ENCODE data around the gene MRPL54. TPM values are rescaled to one million over a fixed set of nuclear protein-coding genes. Genes with fewer than 3 reads are reported as not detected.

The MRPL54 gene
- polyA plus RNA-seq, 2 of the 4 experiments (the other 2 are of a cell fraction) = 30.8 to 47.5 TPM

GRCh38 chr19:3792114-3792513, 29.6 kb downstream of the MRPL54 start:
- Histone ChIP-seq H3K9me3 (peaks cover 11% of the 10 kb centered on the region; the same call in 1 of the 3 replicates), H3K4me1 (no peaks in the 10 kb centered on the region), H3K27ac (no peak overlapping the region), H3K4me3 (no peak overlapping the region), H3K4me2 (no peak overlapping the region)
- 44% methylated on average over 3 of the region's 3 CpGs for whole genome bisulfite sequencing (ENCODE audit: missing lambda C conversion rate)
- FAIRE-seq (no peak), DNase-seq (ENCODE audit: low read depth in 1 of 2, low spot score in 1 of 2) (no peak), ATAC-seq (no peak)
- ChIA-PET CTCF (interaction anchor here (0.6 kb wide), 1 partner anchor 33 kb away, joined by 4 read pairs; no protein-coding TSS in a partner anchor), POLR2A (no interaction called here)
- TF ChIP-seq HOXA7 (CRISPR knock-in tag; IDR thresholded peaks at IDR 0.05) = no peak
- no peak for TF ChIP-seq KDM1A (IDR thresholded peaks at IDR 0.05; ENCODE audit: low read depth)
- no peak for TF ChIP-seq CHD4 (IDR thresholded peaks at IDR 0.05; ENCODE audit: borderline replicate concordance)
- TF ChIP-seq, protein P1, sequence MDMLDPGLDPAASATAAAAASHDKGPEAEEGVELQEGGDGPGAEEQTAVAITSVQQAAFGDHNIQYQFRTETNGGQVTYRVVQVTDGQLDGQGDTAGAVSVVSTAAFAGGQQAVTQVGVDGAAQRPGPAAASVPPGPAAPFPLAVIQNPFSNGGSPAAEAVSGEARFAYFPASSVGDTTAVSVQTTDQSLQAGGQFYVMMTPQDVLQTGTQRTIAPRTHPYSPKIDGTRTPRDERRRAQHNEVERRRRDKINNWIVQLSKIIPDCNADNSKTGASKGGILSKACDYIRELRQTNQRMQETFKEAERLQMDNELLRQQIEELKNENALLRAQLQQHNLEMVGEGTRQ (IDR thresholded peaks at IDR 0.05) = no peak
- no peak for TF ChIP-seq KDM5A (IDR thresholded peaks at IDR 0.05)

DNA sequence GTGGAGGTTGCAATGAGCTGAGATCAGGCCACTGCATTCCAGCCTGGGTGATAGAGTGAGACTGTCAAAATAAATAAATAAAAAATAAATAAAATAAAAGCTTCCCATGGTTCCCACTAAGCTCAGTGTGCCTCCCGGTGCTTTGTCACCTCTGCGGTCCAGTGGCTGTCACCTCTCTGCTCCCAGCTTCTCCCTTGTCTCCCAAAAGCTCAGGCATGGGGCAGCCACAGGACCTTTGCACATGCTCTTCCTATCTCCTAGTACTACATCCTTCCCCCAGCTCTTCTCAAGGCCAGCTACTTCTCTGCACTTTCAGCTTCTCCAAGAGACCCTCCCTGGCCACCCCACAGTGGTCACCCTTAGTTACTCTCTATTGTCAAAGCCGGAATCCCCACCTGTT, 31.3 kb downstream of the MRPL54 start:
- ChIA-PET CTCF (interaction anchor here (0.6 to 1.5 kb wide), 3 partner anchors 15 to 88 kb away, joined by 3 to 5 read pairs (median 4); no protein-coding TSS in a partner anchor), POLR2A (no interaction called here)
- Histone ChIP-seq H3K27ac (no peak overlapping the region), H3K4me1 (no peaks in the 10 kb centered on the region), H3K4me3 (no peak overlapping the region), H3K4me2 (no peak overlapping the region), H3K9me3 (peaks cover 16% of the 10 kb centered on the region; the same call in 2 of the 3 replicates)
- no peak for TF ChIP-seq EHMT2 (IDR thresholded peaks at IDR 0.05; ENCODE audit: low read depth)
- no peak for TF ChIP-seq FOSL2 (IDR thresholded peaks at IDR 0.05)
- no peak for TF ChIP-seq FOSL2 (CRISPR knock-in tag; IDR thresholded peaks at IDR 0.05)
- TF ChIP-seq JUN (IDR thresholded peaks at IDR 0.05) = no peak
- TF ChIP-seq, protein P2, sequence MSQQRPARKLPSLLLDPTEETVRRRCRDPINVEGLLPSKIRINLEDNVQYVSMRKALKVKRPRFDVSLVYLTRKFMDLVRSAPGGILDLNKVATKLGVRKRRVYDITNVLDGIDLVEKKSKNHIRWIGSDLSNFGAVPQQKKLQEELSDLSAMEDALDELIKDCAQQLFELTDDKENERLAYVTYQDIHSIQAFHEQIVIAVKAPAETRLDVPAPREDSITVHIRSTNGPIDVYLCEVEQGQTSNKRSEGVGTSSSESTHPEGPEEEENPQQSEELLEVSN (IDR thresholded peaks at IDR 0.05; ENCODE audit: borderline replicate concordance, low read depth) = no peak
- TF ChIP-seq, protein P3, sequence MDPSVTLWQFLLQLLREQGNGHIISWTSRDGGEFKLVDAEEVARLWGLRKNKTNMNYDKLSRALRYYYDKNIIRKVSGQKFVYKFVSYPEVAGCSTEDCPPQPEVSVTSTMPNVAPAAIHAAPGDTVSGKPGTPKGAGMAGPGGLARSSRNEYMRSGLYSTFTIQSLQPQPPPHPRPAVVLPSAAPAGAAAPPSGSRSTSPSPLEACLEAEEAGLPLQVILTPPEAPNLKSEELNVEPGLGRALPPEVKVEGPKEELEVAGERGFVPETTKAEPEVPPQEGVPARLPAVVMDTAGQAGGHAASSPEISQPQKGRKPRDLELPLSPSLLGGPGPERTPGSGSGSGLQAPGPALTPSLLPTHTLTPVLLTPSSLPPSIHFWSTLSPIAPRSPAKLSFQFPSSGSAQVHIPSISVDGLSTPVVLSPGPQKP (IDR thresholded peaks at IDR 0.05; ENCODE audit: low read depth, low read length) = no peak
- no peak for TF ChIP-seq HOXB13 (CRISPR knock-in tag; IDR thresholded peaks at IDR 0.05; ENCODE audit: low read depth)
- no peak for TF ChIP-seq HOXB5 (CRISPR knock-in tag; IDR thresholded peaks at IDR 0.05)
- TF ChIP-seq HDAC2 (IDR thresholded peaks at IDR 0.05) = no peak
- no peak for TF ChIP-seq FOXS1 (CRISPR knock-in tag; IDR thresholded peaks at IDR 0.05)
- TF ChIP-seq HEYL (CRISPR knock-in tag; IDR thresholded peaks at IDR 0.05) = no peak
- TF ChIP-seq TFCP2L1 (CRISPR knock-in tag; IDR thresholded peaks at IDR 0.05) = no peak
- TF ChIP-seq RFX5 (IDR thresholded peaks at IDR 0.05) = no peak
- no peak for TF ChIP-seq ESRRA (IDR thresholded peaks at IDR 0.05; ENCODE audit: borderline replicate concordance, low read length)
- TF ChIP-seq KDM1A (IDR thresholded peaks at IDR 0.05; ENCODE audit: low read depth) = no peak
- 57% methylated on average over 3 of the region's 3 CpGs for WGBS (ENCODE audit: missing lambda C conversion rate)
- FAIRE-seq (no peak), ATAC-seq (no peak), DNase-seq (ENCODE audit: low read depth in 1 of 2, low spot score in 1 of 2) (no peak)

GRCh38 chr19:3796358-3796757, 33.9 kb downstream of the MRPL54 start:
- ATAC-seq (no peak), FAIRE-seq (no peak), DNase-seq (ENCODE audit: low read depth in 1 of 2, low spot score in 1 of 2) (no peak)
- WGBS (ENCODE audit: missing lambda C conversion rate) = 56% methylated on average over 2 of the region's 2 CpGs
- peaks cover 16% of the 10 kb centered on the region; the same call in 2 of the 3 replicates for H3K9me3 ChIP-seq
- ChIA-PET CTCF (interaction anchor here (0.6 to 1.5 kb wide), 4 partner anchors 25 to 480 kb away, joined by 3 to 5 read pairs (median 3); no protein-coding TSS in a partner anchor), POLR2A (no interaction called here)
- no peaks in the 10 kb centered on the region for H3K4me1 ChIP-seq
- H3K4me2 ChIP-seq = no peak overlapping the region
- TF ChIP-seq RNF2 (IDR thresholded peaks at IDR 0.05; ENCODE audit: borderline replicate concordance, low read depth) (no peak), KDM1A (IDR thresholded peaks at IDR 0.05; ENCODE audit: low read depth) (no peak)
- TF ChIP-seq, protein P4, sequence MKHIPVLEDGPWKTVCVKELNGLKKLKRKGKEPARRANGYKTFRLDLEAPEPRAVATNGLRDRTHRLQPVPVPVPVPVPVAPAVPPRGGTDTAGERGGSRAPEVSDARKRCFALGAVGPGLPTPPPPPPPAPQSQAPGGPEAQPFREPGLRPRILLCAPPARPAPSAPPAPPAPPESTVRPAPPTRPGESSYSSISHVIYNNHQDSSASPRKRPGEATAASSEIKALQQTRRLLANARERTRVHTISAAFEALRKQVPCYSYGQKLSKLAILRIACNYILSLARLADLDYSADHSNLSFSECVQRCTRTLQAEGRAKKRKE (CRISPR knock-in tag; IDR thresholded peaks at IDR 0.05; ENCODE audit: low read depth) = no peak
- H3K4me3 ChIP-seq = no peak overlapping the region
- H3K27ac ChIP-seq = no peak overlapping the region

Data from A549 (cell line).